GM11168 (cell line): ENCODE measurements around the gene VAPA.

Experiments used
- in situ Hi-C: fragments of 300-500 bp; cut with MboI; formaldehyde crosslinking; loops from one replicate; pipeline ENCODE4 v1.12.0; 2022; ENCODE audit warnings: low sequenced_read_pairs; ENCODE audit not compliant: unreplicated experiment

VAPA gene

DNA sequence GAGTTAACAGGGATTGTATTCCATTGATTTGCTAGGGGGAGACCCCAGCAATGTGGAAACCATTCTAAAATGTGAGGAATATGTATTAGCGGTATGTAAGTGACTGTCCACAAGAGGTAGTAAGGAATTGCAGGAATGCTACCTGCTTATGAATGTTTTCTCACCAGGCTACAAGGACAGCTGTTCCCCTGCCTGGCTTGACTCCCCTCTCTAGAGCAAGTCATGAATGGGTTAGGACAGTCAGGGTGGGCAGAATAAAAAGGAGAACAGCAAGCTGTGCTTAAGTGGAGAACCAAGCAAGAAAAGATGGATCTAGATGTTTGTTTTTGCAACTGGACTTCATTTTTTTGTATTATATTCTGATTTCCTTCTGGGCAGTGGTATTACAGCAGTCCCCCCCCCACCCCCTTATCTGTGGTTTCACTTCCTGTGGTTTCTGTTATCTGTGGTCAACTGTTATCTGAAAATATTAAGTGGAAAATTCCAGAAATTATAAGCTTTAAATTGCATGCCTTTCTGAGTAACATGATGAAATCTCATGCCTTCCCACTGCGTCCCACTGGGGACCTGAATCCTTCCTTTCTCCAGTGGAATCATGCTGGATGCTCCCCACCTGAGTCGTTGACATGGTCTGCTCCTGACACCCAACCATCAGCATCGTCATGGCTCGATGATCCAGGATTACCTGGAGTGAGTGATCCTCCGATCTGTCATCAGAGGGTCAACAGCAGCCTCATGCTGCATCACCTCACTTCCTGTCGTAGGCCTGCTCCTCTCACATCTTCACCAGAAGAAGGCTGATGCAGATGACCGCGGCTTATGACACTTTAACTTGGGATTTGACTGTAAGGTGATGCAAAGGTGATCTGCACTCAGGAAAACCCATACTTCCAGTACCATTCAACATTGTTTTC, 52.2 kb downstream of the VAPA start:
- in situ Hi-C loops, result loop anchor here (25.0 kb wide), 2 partner anchors 746 to 1196 kb away; no protein-coding TSS in a partner anchor

DNA sequence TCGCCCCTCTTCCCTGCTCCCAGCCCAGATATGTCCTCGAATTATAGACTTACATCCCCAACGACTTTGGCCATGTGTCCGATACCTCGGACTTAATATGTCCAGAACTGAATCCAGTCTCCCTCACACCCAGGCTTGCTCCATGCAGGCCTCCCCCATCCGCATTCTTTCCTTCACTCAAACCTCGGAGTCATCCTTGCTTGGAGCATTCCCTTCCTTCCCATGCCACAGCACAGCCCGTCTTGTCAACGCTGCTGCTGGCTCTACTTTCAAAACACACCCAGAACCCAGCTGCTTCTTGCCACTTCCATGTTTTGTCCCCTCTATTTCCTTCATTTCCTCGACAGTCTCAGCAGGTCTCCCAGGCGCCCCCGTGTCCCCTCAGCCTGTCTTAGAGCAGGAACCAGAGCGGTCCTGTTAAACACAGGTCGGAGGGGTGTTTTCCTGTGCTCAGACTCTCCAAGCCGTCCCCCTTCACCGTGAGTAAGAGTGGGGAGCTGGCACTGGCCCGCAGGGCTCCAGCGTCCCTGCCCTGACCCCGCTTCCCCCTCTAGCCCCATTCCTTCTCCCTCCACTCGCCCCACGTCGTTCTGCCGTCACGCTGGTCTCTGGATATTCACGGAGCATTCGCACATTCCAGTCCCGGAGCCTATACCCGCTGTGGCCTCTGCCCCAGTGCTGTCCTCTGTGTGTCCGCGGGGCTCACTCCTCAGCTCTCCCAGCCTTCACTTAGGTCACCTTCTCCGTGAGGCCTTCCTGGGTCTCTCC, 54.4 kb downstream of the VAPA start:
- in situ Hi-C loops, result loop anchor here (25.0 kb wide), 2 partner anchors 744 to 1194 kb away; no protein-coding TSS in a partner anchor

DNA sequence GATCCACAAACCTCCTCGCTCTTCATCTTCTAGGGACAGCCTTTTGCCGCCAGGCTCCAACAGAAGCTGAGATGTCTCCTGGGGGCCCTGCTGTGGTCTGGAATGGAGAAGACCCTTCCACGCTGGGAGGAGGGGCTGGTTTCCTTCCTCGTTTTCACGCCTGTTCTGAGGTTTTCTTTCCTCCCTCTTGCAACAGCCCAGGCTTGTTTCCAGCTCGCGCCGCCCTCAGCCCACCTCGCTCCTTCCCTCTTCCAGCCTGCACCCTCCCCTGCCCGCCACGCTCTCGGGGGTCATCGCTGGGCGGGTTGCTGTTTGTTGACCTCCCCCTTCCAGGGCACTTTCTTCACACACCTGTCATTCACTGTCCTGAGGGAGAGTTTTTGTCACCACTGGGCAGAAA, 55.4 kb downstream of the VAPA start:
- in situ Hi-C loops, result loop anchor here (25.0 kb wide), 2 partner anchors 743 to 1193 kb away; no protein-coding TSS in a partner anchor

DNA sequence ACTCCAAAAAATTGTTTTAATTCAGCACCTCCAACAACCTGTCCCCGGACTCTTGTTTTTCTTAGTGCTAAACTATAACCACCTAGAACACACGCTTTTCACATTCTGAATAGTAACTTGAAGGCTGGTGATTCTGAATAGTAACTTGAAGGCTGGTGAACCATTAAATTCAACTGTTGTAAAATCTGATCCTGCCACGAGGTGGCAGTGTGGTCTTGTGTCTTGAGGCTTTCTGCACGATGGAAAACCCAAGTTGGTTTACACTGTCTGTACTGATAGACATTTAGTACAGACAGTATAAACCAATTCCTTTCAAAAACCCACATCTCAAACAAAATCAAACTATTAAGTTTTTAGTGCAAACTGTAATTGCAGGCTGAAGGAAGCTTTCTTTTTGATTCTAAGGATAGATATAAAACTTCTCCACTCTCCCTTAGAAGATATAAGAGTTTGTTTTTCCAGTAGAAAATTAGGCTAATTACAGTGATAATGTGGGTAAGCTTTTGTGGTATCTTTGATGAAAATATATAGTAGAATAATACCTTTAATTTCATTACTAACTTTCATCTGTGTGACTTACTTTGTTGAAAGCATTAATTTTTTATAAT, 57.6 kb downstream of the VAPA start:
- in situ Hi-C loops, result loop anchor here (5.0 to 25.0 kb wide), 3 partner anchors 551 to 1191 kb away; no protein-coding TSS in a partner anchor

DNA sequence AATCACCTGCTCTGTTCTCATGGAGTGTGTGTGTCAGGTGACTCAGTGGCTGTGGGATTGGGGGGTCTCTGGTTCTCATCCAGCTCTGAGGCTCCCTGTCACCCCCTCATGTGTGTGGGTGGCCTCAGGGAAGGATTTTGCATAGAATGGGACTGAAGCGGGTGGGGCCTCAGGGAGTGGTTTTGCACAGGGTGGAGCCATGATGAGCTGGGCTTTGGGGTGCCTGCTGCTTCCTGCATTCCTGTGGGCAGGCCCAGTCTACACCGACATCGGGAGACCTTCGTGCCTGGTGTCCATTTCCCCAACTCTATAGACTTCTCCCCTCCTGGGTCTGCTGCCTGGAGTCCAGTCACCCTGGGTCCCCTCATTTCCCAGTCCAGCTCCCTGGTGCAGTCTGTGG, 59.7 kb downstream of the VAPA start:
- in situ Hi-C loops, result loop anchor here (5.0 to 25.0 kb wide), 3 partner anchors 549 to 1189 kb away; no protein-coding TSS in a partner anchor

DNA sequence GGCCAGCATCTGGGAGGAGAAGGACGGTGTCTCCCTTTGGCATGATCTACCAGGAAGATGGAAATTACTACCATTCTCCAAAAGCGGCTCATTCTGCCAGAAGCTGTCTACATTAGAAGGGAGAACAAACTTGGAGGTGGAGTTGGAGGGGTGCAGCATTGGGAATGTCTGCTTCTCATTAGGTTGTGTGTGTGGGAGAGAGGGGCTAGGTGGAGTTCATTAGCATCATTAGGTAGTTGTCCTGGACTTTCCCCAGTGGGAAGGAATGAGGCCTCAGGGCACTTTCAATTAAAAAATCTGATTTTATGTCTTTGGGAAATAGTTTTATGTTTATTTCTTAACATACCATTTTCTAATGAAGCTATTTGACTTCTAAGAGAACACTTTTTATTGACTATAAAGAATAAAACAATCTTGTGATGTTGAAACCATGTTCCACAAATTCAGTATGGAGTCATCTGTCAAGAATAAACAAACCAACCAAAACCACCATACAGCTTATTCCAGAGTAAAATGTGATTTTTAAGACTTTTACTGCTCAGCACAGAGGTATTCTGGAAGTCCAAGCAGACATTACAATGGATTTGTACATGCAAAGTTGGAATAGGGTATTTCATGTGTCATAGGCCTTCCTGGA, 60.6 kb downstream of the VAPA start:
- in situ Hi-C loops, result loop anchor here (5.0 to 25.0 kb wide), 3 partner anchors 548 to 1188 kb away; no protein-coding TSS in a partner anchor

DNA sequence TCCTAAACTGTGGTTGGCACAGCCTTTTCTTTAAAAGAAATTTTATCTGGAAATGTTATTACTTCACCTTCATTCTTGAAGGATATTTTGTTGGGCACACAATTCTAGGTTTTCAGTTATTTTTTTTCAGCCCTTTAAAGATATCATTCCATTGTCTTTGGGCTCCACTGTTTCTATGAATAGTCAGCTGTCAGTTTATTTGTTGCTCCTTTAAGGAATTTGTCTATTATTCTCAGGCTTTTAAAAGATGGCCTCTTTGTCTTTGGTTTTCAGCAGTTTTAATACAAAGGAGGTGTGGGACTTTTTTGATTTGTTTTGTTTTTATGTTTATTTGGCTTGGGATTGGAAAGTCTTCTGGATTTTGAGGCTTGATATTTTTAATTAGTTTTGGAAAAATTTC, 61.8 kb downstream of the VAPA start:
- in situ Hi-C loops, result no loop called here

DNA sequence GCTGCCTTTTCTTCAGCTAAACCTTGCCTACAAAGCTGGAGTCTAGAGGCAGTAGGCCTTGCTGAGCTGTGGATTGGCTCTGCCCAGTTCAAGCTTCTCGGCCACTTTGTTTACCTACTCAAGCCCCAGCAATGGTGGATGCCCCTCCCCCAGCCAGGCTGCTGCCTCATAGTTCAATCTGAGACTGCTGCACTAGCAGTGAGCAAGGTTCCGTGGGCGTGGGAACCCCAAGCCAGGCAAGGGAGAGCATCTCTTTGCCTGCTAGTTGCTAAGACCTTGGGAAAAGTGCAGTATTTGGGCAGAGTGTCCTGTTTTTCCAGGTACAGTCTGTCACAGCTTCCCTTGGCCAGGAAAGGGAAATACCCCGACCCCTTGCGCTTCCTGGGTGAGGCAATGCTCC, 68.9 kb downstream of the VAPA start:
- in situ Hi-C loops, result no loop called here

DNA sequence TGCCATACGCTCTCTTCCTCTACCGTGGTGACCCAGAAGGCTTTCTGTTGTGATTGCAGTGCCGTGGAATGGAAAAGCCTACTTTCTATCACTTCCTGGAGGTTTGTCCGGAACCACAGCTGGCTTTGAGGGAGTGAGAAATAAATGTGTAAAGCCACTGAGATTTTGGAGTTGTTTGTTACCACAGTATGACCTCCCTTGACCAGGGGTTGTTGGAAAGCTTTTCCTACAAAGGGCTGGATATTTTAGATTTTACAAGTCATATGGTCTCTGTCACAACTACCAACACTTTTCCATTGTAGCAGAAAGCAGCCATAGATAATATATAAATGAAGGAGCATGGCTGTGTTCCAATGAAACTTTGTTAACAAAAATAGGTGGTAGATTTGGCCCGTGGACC, 70.3 kb downstream of the VAPA start:
- in situ Hi-C loops, result no loop called here

DNA sequence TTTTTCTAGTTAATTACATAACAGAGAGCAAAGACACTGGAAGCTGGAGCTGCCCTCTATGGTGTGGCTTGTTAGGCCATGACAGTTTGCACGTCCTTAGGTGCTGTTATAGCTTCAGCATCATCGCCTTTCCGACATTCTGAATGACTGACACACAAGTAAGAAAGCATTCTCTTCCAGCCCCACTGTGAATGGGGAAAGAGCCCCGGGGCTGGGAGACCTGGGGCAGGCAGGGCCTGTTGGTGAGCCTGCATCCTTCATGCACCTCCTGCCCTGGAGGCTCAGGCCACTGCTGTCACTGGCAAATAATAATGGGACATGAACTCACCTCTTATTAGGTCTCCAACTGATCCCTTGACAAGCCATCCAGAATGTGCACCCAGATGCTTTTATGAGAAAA, 71.8 kb downstream of the VAPA start:
- in situ Hi-C loops, result no loop called here

DNA sequence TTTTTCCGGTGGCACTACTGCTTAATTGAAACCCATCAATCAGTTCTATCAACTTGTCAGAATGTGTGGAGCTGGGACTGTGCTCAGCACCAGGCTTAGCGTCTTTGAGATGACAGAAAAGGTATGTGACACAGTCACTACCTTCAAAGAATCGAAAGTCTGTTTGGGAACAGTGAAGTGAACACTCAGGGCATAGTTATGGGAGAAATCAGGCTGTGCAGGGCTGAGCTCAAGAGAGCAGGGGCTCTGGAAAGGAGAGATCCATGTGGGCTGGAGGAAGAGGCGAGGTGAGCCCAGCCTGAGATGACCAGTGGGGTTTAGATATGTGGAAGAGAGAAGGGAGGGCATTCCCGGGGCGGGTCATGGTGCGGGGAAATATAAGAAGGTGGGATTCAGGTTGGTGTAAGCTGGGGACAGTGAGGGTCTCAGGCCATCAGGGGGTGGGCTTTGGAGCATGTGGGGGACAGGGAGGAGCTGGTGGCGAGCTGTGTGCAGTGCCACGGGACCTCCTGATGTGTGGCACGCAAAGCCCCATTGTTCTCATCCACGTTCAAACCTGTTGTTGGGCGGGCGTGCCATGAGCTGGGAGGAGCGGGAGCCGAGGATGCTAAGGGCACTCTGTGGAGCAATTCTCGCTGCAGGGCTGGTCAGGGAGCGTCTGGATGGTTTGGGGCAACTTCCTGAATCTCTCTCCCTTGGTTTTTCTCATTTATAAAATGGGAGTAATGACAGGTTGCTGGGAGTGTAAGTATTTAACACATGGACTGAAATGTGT, 72.5 kb downstream of the VAPA start:
- in situ Hi-C loops, result no loop called here

DNA sequence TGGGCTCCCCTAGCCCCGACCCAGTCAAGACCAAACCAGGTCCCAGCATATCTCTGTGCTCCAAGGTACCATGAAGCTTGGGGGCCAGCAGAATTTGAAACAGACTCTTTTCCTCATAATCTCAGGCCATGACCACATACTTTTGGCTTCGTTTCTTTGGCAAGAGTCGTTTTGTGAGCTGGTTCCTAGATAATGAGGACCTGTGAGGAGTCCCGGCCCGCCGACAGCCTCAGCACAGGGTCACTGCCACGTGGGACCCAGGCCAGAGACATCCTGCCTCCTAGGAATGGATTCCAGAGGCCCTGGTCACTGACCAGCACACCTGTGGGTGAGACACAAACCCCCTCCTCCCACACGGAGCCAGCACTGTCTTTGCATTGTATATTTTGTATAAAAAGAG, 73.5 kb downstream of the VAPA start:
- in situ Hi-C loops, result no loop called here

DNA sequence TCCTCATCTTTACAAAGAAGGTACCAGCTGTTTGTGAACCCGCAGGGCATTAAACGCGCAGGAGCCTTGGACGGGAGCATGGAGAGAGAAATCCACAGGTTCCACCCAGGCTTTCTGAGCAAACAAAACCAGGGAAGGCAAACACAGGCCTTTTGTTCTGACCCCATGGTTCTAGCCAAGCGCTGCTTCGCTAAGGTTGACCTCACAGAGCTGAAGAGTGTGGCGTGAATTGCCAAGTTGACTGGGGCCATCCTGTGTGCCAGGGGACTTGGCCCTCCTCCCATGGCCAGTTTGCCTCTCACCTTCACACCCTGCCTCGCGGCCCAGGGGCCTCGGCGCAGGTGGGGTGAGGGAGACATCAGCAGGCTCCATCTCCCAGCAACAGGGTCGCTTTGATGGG, 74.1 kb downstream of the VAPA start:
- in situ Hi-C loops, result no loop called here

DNA sequence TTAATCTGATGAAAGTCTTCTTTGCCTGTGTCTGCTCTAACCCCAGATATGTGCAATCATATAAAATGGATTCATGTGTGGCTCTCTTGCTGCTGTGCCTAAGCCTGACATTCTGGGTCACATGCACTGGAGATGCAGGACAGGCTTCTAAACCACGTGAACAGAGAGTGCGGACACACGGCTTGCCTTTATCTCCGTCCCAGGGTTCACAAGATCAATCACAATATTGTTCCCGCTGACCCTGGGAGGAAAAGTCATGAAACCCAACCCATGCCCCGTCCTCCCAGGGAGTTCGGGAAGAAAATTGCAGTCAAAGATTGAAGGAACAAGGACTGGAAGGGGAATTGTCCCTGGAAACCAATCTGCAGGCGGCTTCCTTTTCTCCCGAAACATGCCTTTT, 74.8 kb downstream of the VAPA start:
- in situ Hi-C loops, result no loop called here

DNA sequence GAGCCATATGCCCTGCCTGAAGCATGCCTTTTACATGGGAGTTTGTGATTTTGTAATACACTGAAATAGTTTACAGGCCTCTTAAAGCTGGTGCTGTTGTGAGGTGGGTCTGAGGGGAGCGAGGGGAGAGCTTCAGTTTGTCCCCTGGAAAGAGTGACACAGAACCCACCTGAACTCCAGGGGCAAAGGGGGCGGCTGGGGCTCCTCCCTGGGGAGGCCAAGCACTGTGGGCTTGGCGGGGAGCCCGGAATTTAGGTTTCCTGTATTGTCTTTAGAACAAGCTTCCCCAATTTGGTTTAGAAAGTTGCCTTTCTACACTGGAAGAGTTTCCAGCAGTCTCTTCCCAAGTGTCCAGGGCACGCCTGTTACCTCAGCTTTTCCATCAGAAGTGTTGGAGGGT, 75.7 kb downstream of the VAPA start:
- in situ Hi-C loops, result no loop called here

DNA sequence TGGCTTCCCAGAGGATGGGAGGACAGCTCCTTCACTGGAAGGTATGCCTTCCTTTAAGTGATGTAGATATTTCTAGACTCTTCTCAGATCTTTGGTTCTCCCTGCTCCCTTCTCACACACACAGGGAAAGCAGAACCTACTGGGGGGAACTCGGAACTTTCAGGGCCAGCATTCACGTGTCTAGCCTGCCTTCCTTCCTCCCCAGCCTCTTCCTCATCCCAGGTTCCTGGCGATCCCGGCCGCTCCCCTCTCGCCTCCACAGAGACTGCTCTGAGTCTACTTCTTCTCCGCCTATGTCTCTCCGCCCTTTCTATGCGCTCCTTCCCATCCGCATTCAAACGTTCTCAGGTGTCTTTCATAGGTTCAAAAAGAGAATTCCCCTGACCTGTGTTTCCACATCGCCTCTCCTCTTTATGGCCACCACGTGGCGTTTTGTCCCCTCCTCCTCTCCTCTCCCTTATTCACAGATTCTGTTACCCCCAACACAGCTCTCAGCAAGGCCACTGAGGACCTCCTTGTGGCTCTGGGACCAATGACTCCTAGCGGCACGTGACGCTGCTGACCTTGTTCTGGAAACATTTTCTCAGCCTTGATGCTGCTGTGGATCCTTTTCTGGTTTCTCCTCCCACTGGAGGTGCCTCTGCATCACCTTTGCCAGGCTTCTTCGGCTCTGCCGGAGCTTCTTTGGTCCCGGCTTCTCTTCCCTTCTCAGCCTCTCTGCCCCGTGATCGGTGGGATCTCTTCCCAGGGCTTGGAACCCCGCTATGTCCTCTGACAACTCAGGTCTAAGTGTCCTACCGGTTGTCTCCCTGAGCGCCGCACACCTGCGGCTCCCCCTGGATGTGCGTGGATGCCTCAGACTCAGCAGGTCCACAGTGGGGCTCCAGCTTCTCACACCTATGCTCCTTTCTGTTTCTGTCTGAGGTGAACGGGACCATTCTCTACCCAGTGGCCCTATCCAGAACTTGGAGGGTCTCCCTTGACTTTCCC, 77.5 kb downstream of the VAPA start:
- in situ Hi-C loops, result no loop called here

DNA sequence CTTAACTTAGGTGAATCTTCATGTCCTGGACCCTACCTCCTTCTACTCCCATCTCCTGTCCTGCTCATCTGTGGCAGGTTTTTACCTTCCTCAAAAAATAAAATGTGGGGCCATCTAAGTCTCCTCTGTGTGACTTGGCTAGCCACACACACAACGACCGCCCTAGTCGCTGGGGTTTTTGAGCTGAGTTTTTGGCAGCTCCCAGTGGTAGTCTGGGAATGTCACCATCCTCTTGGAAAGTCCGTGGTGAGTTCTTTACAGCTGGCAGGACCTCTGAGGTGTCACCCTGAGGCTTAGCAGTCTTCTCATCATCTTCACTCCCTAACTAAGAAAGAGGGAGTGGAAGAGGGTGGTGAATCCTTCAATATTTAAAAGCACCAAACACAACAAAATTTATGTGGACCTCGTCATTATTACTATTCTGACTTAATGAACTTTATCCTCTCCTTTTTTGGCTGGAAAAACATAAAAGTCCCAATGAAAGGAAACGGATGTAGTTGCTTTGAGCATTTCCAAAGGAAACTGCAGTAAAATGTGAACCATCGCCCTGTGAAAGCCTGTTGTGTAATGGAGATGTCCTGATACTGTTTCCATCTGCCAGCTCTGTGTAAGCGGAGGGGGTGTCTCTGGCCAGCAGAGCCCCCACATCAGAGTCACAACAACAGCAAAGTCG, 78.6 kb downstream of the VAPA start:
- in situ Hi-C loops, result no loop called here
